Ovary (tissue), 9 donors: ENCODE measurements around the gene CCNB1. TPM values are rescaled to one million over a fixed set of nuclear protein-coding genes. Genes with fewer than 3 reads are reported as not detected.
"Not testable (repeated sequence)": the region's sequence is repeated elsewhere in the genome, so short reads cannot be mapped to it uniquely, and the experiment has no call there.

Experiments used
- DNase-seq, 5 donors: peaks; one replicate each; pipeline ENCODE4 v3.0.0-alpha.2; 2019 to 2020
- H3K27ac ChIP-seq, 2 donors: fragments of 200-600 bp; one replicate each; pipeline versions ENCODE4 v1.5.1 to v1.8.0; 2019 to 2022
- H3K27me3 ChIP-seq: fragments of 200-600 bp; one replicate; pipeline ENCODE4 v1.8.0; 2022
- H3K36me3 ChIP-seq: fragments of 200-600 bp; sonication (generic); one replicate; pipeline ENCODE4 v1.5.1; 2019
- H3K4me1 ChIP-seq: one replicate; pipeline ENCODE4 v1.8.1; 2013; ENCODE audit warnings: mild to moderate bottlenecking, moderate library complexity; ENCODE audit not compliant: insufficient read depth
- H3K4me3 ChIP-seq: fragments of 200-600 bp; sonication (generic); one replicate; pipeline ENCODE4 v1.5.1; 2017
- H3K9me3 ChIP-seq, 2 donors: fragments of 200-600 bp in 1 of 2; sonication (generic) in 1 of 2; one replicate each; pipeline versions ENCODE4 v1.5.1 to v1.8.1; 2013 to 2019; ENCODE audit warnings: mild to moderate bottlenecking in 1 of 2, moderate library complexity in 1 of 2
- EP300 ChIP-seq: sonication (generic); formaldehyde crosslinking; IDR thresholded peaks from one replicate; pipeline ENCODE4 v1.6.1; 2017; ENCODE audit warnings: antibody characterized with exemption
- POLR2A ChIP-seq: fragments of 450-650 bp; IDR thresholded peaks from one replicate; pipeline ENCODE4 v1.6.1; 2017; ENCODE audit warnings: antibody characterized with exemption, mild to moderate bottlenecking, moderate library complexity
- WGBS, 3 donors: extraction: QIAGEN DNeasy Blood & Tissue Kit in 1 of 3; methylation state at CpG; one replicate each; pipeline versions ENCODE4 v1.1.5 to v1.1.7; 2013 to 2017; 5-methylcytosine and 5-hydroxymethylcytosine counted together
- intact Hi-C, 4 donors: fragments of 100-400 bp; cut with DNase I; formaldehyde crosslinking; loops; one replicate each; pipeline versions ENCODE4 v1.11.0 to v1.15.1; 2022 to 2023
- polyA plus RNA-seq, 2 donors: library from polyadenylated mRNA; stranded (reverse); fragments of 200-250 nt in 1 of 2; fragments of 350-450 nt in 1 of 2; fragmentation: Illumina TruSeq in 1 of 2; extraction: RNeasy Lipid Tissue Mini Kit (QIAGEN cat#74804) in 1 of 2; gene quantifications; one replicate each; pipeline ENCODE4 v1.2.3, GENCODE V29; 2013 to 2014
- total RNA-seq, 7 donors: library from RNA; depleted of rRNA in 2 of 7; stranded (reverse); fragments of >200 nt in 2 of 7; fragmentation: NEBNext Ultra II Directional in 3 of 7; extraction: Animal tissue kit (Norgen Biotek cat#: 25700) in 3 of 7; gene quantifications; one replicate each; pipeline versions ENCODE4 v1.1.0 to v1.2.4, GENCODE V29; 2016 to 2023
- TF ChIP-seq, protein P1 (sequence below), 3 donors: fragments of 450-650 bp in 2 of 3; fragments of 200-600 bp in 1 of 3; IDR thresholded peaks; one replicate each; pipeline versions ENCODE4 v1.5.1 to v1.8.0; 2016 to 2022; ENCODE audit warnings: antibody characterized with exemption in 3 of 3, mild to moderate bottlenecking in 1 of 3
- donor health status: DM: no; HTN: no; CAD: no; lungs with moderate emphysema.
- donor health status: DM: no; HTN: no; CAD: no.
- donor health status: Bipolar disorder and iron deficiency.
- donor health status: DM: yes; HTN: yes; CAD: no.
- donor health status: DM: no; HTN: no; CAD: no.
- donor health status: DM: yes; HTN: yes; CAD: no.

The CCNB1 gene
- total and polyA plus RNA-seq, 9 donors = 3.5 to 13.9 (median 6.7) TPM

GRCh38 chr5:69167929-69168328 is 979 bp downstream of the CCNB1 start:
- no peak overlapping the region for H3K27ac ChIP-seq
- TF ChIP-seq, protein P1, sequence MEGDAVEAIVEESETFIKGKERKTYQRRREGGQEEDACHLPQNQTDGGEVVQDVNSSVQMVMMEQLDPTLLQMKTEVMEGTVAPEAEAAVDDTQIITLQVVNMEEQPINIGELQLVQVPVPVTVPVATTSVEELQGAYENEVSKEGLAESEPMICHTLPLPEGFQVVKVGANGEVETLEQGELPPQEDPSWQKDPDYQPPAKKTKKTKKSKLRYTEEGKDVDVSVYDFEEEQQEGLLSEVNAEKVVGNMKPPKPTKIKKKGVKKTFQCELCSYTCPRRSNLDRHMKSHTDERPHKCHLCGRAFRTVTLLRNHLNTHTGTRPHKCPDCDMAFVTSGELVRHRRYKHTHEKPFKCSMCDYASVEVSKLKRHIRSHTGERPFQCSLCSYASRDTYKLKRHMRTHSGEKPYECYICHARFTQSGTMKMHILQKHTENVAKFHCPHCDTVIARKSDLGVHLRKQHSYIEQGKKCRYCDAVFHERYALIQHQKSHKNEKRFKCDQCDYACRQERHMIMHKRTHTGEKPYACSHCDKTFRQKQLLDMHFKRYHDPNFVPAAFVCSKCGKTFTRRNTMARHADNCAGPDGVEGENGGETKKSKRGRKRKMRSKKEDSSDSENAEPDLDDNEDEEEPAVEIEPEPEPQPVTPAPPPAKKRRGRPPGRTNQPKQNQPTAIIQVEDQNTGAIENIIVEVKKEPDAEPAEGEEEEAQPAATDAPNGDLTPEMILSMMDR (IDR thresholded peaks at IDR 0.05) = no peak
- TF ChIP-seq POLR2A = no peak
- no peak for TF ChIP-seq EP300
- H3K9me3 ChIP-seq = no peaks in the 10 kb centered on the region
- peaks cover 1% of the 10 kb centered on the region for H3K4me1 ChIP-seq
- H3K36me3 ChIP-seq = no peaks in the 10 kb centered on the region
- no peaks in the 10 kb centered on the region for H3K27me3 ChIP-seq
- DNase-seq = no peak
- intact Hi-C loops = loop anchor here in 1 of 4 donors (10.0 kb wide), 1 partner anchor 167 kb away; the partner anchor contains the start of gene CCDC125
- 32 to 41% (median 35%) methylated on average over 8 of the region's 8 CpGs for WGBS, 3 donors
- no peak overlapping the region for H3K4me3 ChIP-seq

DNA sequence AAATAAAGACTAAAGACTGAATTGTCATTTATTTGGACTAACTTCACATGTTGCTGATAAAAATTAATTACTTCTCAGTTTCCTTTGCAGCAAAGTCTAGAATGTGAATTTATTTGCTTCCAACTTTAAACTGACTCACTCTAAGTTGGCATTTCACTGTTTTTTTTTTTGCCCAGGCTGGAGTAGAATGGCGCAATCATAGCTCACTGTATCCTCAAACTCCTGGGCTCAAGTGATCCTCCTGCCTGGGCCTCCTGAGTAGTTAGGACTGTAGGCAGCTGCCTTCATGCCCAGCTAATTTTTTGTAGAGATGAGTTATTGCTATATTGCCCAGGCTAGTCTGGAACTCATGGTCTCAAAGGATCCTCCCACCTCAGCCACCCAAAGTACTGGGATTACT is 3.5 kb downstream of the CCNB1 start:
- Histone ChIP-seq H3K27me3 (no peaks in the 10 kb centered on the region), H3K4me3 (no peak overlapping the region), H3K36me3 (no peaks in the 10 kb centered on the region), H3K9me3 (no peaks in the 10 kb centered on the region), H3K4me1 (peaks cover 1% of the 10 kb centered on the region), H3K27ac (no peak overlapping the region)
- intact Hi-C loops = no loop called here
- TF ChIP-seq POLR2A = no peak
- TF ChIP-seq, protein P1 (IDR thresholded peaks at IDR 0.05) = no peak
- TF ChIP-seq EP300 = no peak
- no peak for DNase-seq
- 95 to 100% (median 97%) methylated on average over 1 of the region's 1 CpG for WGBS, 3 donors

DNA sequence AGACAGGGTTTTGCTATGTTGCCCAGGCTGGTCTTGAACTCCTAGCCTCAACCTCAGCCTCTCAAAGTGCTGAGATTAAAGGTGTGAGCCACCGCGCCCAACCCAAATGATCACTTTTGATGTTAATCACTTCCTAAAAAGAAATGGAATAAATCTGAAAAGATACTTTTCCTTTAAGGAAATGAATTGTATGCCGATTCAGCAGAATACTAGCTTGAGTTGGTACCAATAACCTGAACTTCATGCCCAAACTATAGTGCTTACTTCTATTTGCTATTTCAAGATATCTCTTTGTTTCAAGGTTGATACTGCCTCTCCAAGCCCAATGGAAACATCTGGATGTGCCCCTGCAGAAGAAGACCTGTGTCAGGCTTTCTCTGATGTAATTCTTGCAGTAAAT is 4.0 kb downstream of the CCNB1 start:
- Histone ChIP-seq H3K27ac (no peak overlapping the region), H3K9me3 (no peaks in the 10 kb centered on the region), H3K27me3 (no peaks in the 10 kb centered on the region), H3K4me1 (peaks cover 1% of the 10 kb centered on the region), H3K36me3 (no peaks in the 10 kb centered on the region), H3K4me3 (no peak overlapping the region)
- intact Hi-C loops = no loop called here
- WGBS, 3 donors = 94 to 98% (median 96%) methylated on average over 3 of the region's 3 CpGs
- DNase-seq = no peak
- TF ChIP-seq POLR2A = no peak

DNA sequence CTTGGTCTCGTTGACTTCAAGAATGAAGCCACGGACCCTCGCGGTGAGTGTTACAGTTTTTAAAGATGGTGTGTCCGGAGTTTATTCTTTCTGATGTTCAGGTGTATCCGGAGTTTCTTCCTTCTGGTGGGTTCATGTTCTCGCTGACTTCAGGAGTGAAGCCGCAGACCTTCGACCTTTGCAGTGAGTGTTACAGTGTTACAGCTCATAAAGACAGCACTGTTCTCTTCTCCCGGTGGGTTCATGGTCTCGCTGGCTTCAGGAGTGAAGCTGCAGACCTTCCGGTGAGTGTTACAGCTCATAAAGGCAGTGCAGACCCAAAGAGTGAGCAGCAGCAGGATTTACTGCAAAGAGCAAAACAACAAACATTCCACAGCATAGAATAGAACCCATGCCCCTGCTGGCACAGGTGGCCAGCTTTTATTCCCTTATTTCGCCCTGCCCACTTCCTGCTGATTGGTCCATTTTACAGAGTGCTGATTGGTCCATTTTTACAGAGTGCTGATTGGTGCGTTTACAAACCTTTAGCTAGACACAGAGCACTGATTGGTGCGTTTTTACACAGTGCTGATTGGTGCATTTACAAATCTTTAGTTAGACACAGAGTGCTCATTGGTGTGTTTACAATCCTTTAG is 14.8 kb downstream of the CCNB1 start:
- 92 to 93% (median 92%) methylated on average over 15 of the region's 15 CpGs for WGBS, 3 donors
- H3K27ac ChIP-seq, H3K27me3 ChIP-seq, H3K36me3 ChIP-seq, H3K4me1 ChIP-seq, H3K4me3 ChIP-seq, intact Hi-C loops, H3K9me3 ChIP-seq, DNase-seq: not testable (repeated sequence)

DNA sequence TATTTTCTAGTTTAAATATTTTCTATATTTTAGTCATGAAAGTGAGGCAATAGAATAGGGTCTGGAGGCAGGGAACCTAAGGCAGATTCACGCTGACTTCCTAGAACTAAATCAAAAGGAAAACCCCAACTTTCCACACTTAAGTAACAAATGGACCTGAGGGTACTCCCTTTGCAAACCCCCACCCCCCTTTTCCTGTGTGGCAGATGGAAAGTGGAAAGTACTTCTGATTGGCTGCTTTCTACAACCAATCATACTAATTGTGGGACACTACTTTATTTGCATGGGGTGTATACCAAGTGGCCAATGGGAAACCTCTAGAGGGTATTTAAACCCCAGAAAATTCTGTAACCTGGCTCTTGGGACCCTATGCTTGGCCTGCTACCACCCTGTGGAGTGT is 17.7 kb downstream of the CCNB1 start:
- TF ChIP-seq POLR2A = no peak
- TF ChIP-seq, protein P1 (IDR thresholded peaks at IDR 0.05) = no peak
- no peak for TF ChIP-seq EP300

More for the DNA sequence above, 17.7 kb downstream of the CCNB1 start:
- intact Hi-C loops = no loop called here
- no peaks in the 10 kb centered on the region for H3K36me3 ChIP-seq
- peaks cover 1% of the 10 kb centered on the region for H3K4me1 ChIP-seq
- H3K27me3 ChIP-seq = no peaks in the 10 kb centered on the region
- no peak overlapping the region for H3K4me3 ChIP-seq
- WGBS, 3 donors = 82 to 87% (median 84%) methylated on average over 1 of the region's 1 CpG
- no peak for DNase-seq
- H3K9me3 ChIP-seq = peaks cover 0 to 2% of the 10 kb centered on the region in 2 donors
- no peak overlapping the region for H3K27ac ChIP-seq
